LoVo (cell line): ENCODE measurements around the gene GSAP.

Experiments used
- DNase-seq: peaks from one replicate; pipeline ENCODE4 v3.0.0-alpha.2; 2016; ENCODE audit warnings: low spot score

The GSAP gene

DNA sequence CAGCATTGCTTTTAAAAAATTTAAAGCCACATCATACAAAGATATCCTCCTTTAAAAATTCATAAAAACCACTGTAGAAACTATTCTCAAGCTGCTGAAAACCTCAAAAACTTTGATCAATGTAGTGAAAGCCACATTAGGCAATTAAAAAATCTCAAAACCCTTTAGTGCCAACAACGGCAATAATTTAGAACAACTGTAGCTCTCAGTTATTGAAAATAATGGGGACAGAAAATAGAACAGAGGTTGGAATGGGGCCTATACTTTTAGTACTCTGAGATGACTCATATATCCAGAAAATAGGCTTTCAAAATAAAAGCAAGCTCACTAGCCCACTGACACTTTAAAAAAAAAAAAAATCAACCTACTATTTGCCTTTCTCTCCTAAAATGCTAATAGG, 87.5 kb downstream of the GSAP start:
- DNase-seq: no peak

DNA sequence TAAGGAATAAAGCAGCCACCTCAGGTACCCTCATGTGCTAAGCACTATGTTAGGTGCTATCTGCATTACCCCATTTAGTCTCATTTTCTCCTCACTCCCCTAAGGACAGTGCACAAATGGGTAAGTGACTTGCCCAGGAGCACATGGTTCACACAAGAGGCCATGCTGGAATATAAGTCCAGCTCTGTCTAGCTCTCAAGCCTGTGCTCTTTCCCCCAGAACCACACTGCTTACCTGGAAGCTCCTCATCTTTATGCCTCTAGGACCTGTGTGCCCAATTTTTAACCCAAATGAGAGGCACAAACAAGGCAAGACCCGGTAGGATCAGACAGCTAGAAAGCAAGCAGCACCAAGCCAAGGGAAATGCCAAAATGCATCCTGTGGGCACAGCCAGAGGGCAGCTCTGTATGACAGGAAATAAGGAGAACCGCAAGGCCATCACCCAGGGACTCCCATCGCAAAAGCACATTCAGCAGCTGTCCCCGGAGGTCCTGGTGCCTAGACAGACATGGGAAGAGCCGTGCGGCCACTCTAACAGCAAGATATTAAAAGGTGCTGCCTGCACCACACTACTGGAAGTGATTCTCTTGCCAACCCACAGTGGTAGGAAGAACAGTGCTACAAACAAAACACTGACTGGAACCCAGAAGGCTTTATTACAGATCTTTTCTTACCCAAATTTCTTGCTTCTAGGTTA, 88.1 kb downstream of the GSAP start:
- no peak for DNase-seq

GRCh38 chr7:77327067-77327931, 88.8 kb downstream of the GSAP start:
- DNase-seq: no peak

GRCh38 chr7:77326131-77326530, 90.0 kb downstream of the GSAP start:
- DNase-seq: no peak

- no peak for DNase-seq
Measured at GRCh38 chr7:77321300-77321699, 94.8 kb downstream of the GSAP start.

GRCh38 chr7:77320714-77321113, 95.4 kb downstream of the GSAP start:
- no peak for DNase-seq

DNA sequence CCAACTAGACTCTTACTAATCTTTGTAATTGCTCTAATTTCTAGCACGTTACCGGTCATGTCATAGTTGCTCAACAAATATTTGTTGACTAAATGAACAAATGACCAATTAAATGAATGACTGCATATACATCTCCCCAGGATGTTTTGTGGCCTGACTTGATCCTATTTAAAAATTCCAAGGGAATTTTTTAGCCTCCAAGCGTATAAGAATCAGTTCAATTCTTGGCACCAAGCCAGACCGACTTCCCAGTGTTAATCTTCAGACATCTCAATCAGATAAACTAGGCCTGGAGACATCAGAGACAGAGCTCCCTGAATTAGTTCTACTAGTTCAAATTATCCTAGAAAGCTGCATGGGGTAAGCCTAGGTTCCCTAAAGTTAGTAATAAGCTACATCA, 96.0 kb downstream of the GSAP start:
- DNase-seq: no peak

GRCh38 chr7:77318019-77318418, 98.1 kb downstream of the GSAP start:
- no peak for DNase-seq

GRCh38 chr7:77316219-77316978, 99.8 kb downstream of the GSAP start:
- DNase-seq: peak; percentile 42

- DNase-seq: no peak
Measured at GRCh38 chr7:77315182-77315591, 101.0 kb downstream of the GSAP start.

GRCh38 chr7:77313876-77314480, 102.2 kb downstream of the GSAP start:
- no peak for DNase-seq

- DNase-seq: no peak
Measured at GRCh38 chr7:77313085-77313484, 103.1 kb downstream of the GSAP start.

DNA sequence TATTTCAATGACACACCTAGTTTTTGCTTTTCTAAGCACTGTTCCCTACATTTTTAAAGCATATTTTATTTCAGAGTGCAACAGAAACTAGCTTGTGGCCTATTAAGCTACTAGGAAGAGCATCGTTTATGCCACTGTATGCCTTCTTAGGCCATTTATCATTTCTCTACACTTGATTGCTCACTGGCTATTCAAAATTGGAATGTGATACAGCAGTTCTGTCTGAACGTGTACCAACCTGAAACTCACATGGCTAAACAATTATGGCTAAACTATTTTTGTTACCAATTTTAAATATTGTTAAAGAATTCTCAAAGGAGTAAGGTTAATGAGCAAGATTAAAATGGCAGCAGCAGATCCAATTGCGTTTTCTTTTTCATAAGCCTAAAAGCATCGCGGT, 105.2 kb downstream of the GSAP start:
- no peak for DNase-seq

DNA sequence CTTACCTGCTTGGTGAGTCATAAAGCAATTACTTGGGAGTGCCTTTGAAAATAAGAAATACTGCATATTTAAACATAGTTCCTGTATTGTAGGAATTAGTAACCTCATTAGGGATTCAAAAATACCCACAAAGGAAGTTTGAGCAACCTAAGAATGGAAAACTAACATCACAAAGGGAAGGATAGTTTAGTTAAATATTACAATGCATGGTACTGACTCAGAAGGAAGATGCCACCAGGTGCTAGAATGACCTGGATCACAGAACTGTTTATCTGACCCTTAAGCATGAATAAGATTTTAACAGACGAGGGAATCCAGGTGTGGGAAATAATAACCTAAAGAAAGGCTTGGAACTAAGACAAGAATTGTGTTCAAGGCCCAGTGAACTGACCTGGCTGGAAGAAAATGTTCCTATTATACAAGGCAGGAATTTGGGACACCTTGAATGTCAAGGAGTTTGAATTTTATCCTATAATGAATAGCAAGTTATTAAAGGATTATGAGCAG, 106.4 kb downstream of the GSAP start:
- peak; percentile 39 for DNase-seq

GRCh38 chr7:77308792-77309191, 107.4 kb downstream of the GSAP start:
- no peak for DNase-seq

- DNase-seq: no peak
Measured at GRCh38 chr7:77306231-77307067, 109.7 kb downstream of the GSAP start.

DNA sequence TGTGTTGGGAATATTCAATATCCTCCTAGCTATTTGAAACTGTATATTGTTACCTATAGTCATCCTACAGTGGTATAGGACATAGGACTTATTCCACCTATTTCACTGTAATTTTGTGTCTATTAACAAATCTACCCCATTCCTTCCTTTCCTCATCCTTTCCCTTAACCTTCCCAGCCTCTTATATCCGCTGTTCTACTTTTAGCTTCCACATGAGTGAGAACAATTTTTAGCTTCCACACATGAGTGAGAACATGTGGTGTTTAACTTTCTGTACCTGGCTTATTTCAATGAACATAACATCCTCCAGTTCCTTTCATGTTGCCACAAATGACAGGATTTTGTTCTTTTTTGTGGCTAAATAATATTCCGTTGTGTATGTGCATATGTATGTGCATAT, 120.6 kb downstream of the GSAP start:
- no peak for DNase-seq

- no peak for DNase-seq
Measured at GRCh38 chr7:77293046-77293445, 123.1 kb downstream of the GSAP start.

DNA sequence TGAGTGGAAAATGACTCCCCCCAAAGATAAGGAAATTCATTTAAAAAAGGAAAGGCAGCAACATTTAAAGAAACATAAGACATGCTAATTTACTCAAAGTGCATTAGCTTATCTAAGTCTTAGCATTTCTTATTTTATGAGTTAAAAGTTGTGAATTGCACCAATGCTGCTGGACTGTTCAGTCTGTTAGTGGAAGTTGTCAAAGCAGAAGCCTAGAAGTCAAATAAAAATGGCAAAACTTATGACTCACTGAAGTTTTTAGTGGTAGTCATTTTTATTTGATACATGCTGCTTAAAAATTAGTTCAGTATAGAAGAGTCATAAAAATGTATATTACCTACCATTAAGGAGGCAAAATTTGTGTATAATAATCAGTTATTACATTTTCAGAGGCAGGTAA, 125.7 kb downstream of the GSAP start:
- DNase-seq: no peak

- no peak for DNase-seq
Measured at GRCh38 chr7:77289387-77289786, 126.8 kb downstream of the GSAP start.

DNA sequence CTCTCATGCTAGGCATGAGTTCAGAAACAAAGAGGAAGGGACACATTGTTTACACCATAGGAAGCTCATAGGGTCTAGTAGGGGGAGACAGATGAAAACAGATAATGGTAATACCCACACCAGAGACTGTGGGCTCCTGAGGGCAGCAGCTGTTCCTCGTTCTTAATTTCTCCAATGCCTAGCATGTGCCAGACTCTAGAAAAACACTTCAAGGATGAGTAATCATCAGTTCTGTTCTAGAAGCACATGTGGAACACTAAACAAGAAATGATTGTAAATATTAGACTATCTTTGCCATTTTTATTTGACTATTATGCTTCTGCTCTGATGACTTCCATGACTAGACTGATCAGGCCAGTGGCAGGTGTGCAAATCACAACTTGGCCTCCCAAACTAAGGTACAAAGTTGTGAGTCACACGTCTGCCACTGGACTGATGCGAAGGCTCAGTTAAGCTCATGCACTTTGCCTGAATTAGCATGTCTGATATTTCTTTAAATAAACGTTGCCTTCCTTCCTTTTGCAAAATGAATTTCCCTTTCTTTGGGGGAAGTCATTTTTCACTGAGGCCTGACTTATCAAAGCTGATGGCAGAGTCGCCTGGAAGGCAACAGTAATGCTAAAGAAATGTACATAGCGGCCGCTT, 127.4 kb downstream of the GSAP start:
- DNase-seq: no peak
